Upper lobe of left lung (tissue), 6 donors: ENCODE results near the gene ACSBG1. TPM values are rescaled to one million over a fixed set of nuclear protein-coding genes. Genes with fewer than 3 reads are reported as not detected.
A peak's percentile ranks its signal among the peaks of the same experiment; 100 is the strongest.
"Not testable (repeated sequence)": the region's sequence is repeated elsewhere in the genome, so short reads cannot be mapped to it uniquely, and the experiment has no call there.

Experiments
- ATAC-seq, 2 donors: fragments of 200-7000 bp; cut with Tn5 transposase; one replicate each; pipeline ENCODE4 v1.9.1; 2022; ENCODE audit warnings: mild to moderate bottlenecking in 2 of 2, moderate library complexity in 2 of 2; ENCODE audit not compliant: low FRiP score in 2 of 2
- DNase-seq, 2 donors: peaks; one replicate each; pipeline ENCODE4 v3.0.0-alpha.2; 2019 to 2020
- H3K27ac ChIP-seq, 4 donors: fragments of 200-600 bp; sonication (generic); one replicate each; pipeline ENCODE4 v1.5.1; 2016 to 2019
- H3K27me3 ChIP-seq, 4 donors: fragments of 200-600 bp; sonication (generic); one replicate each; pipeline ENCODE4 v1.5.1; 2017 to 2019
- H3K36me3 ChIP-seq, 4 donors: fragments of 200-600 bp; sonication (generic); one replicate each; pipeline ENCODE4 v1.5.1; 2016 to 2019
- H3K4me1 ChIP-seq, 4 donors: fragments of 200-600 bp; sonication (generic); one replicate each; pipeline ENCODE4 v1.5.1; 2018 to 2019
- H3K4me3 ChIP-seq, 4 donors: fragments of 200-600 bp; sonication (generic); one replicate each; pipeline ENCODE4 v1.5.1; 2017 to 2019; ENCODE audit warnings: mild to moderate bottlenecking in 2 of 4, moderate library complexity in 1 of 4
- H3K9me3 ChIP-seq, 4 donors: fragments of 200-600 bp; sonication (generic); one replicate each; pipeline ENCODE4 v1.5.1; 2018 to 2019
- EP300 ChIP-seq, 4 donors: sonication (generic); formaldehyde crosslinking; IDR thresholded peaks; one replicate each; pipeline ENCODE4 v1.5.1; 2017; ENCODE audit warnings: antibody characterized with exemption in 4 of 4, control low read depth in 2 of 4
- POLR2A ChIP-seq, 4 donors: fragments of 450-650 bp; IDR thresholded peaks; one replicate each; pipeline ENCODE4 v1.5.1; 2016 to 2017; ENCODE audit warnings: antibody characterized with exemption in 4 of 4, mild to moderate bottlenecking in 2 of 4
- POLR2AphosphoS5 ChIP-seq, 2 donors: sonication (generic); formaldehyde crosslinking; IDR thresholded peaks; one replicate each; pipeline ENCODE4 v1.5.1; 2017; ENCODE audit warnings: antibody characterized with exemption in 2 of 2
- WGBS, 2 donors: methylation state at CpG; one replicate each; pipeline ENCODE4 v1.1.5; 2017 to 2018; 5-methylcytosine and 5-hydroxymethylcytosine counted together
- total RNA-seq, 6 donors: library from RNA; depleted of rRNA in 4 of 6; stranded (reverse); fragments of >200 nt in 4 of 6; gene quantifications; one replicate each; pipeline versions ENCODE4 v1.1.0 to v1.2.1, GENCODE V29; 2016 to 2021
- TF ChIP-seq, protein P1 (sequence below), 6 experiments: fragments of 450-650 bp in 4 of 6; fragments of 200-600 bp in 2 of 6; sonication (generic) in 2 of 6; IDR thresholded peaks; one replicate each; pipeline ENCODE4 v1.5.1; 2016 to 2019; ENCODE audit warnings: antibody characterized with exemption in 6 of 6
- donor health status: DM: no; HTN: no; CAD: no; lungs with moderate emphysema.
- donor health status: DM: no; HTN: yes; CAD: no; lungs with severe emphysema.

Gene ACSBG1
- total RNA-seq, 6 donors from 2014 or later = 0.22 to 7.3 (median 2.3) TPM; not detected in 1

DNA sequence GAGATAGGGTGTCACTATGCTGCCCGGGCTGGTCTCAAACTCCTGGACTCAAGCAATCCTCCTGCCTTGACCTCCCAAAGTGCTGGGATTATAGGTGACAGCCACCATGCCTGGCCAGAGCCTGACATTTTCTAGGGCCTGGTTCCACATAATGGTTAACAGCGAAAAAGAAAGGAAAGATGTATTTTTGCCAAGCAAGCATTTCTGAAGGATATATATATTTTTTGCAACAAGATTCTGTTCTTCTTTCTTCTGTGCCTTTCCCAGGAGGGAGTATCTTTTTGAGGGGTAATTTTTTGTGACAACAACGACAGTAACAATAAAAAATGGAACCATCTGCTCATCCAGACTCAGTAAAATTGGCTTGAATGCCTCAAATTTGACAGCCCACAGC, 21.7 kb upstream of the ACSBG1 start:
- DNase-seq (no peak), ATAC-seq (no peak)
- H3K27ac ChIP-seq = no peak overlapping the region
- no peaks in the 10 kb centered on the region for H3K27me3 ChIP-seq
- 88 to 95% methylated on average over 3 of the region's 3 CpGs for WGBS, 2 donors
- TF ChIP-seq POLR2A (IDR thresholded peaks at IDR 0.05) = no peak
- TF ChIP-seq EP300 (IDR thresholded peaks at IDR 0.05) = no peak
- TF ChIP-seq, protein P1, sequence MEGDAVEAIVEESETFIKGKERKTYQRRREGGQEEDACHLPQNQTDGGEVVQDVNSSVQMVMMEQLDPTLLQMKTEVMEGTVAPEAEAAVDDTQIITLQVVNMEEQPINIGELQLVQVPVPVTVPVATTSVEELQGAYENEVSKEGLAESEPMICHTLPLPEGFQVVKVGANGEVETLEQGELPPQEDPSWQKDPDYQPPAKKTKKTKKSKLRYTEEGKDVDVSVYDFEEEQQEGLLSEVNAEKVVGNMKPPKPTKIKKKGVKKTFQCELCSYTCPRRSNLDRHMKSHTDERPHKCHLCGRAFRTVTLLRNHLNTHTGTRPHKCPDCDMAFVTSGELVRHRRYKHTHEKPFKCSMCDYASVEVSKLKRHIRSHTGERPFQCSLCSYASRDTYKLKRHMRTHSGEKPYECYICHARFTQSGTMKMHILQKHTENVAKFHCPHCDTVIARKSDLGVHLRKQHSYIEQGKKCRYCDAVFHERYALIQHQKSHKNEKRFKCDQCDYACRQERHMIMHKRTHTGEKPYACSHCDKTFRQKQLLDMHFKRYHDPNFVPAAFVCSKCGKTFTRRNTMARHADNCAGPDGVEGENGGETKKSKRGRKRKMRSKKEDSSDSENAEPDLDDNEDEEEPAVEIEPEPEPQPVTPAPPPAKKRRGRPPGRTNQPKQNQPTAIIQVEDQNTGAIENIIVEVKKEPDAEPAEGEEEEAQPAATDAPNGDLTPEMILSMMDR (IDR thresholded peaks at IDR 0.05) = no peak
- TF ChIP-seq POLR2AphosphoS5 (IDR thresholded peaks at IDR 0.05) = no peak
- H3K9me3 ChIP-seq = no peaks in the 10 kb centered on the region
- H3K4me3 ChIP-seq = no peak overlapping the region
- no peaks in the 10 kb centered on the region for H3K36me3 ChIP-seq
- H3K4me1 ChIP-seq = no peaks in the 10 kb centered on the region

DNA sequence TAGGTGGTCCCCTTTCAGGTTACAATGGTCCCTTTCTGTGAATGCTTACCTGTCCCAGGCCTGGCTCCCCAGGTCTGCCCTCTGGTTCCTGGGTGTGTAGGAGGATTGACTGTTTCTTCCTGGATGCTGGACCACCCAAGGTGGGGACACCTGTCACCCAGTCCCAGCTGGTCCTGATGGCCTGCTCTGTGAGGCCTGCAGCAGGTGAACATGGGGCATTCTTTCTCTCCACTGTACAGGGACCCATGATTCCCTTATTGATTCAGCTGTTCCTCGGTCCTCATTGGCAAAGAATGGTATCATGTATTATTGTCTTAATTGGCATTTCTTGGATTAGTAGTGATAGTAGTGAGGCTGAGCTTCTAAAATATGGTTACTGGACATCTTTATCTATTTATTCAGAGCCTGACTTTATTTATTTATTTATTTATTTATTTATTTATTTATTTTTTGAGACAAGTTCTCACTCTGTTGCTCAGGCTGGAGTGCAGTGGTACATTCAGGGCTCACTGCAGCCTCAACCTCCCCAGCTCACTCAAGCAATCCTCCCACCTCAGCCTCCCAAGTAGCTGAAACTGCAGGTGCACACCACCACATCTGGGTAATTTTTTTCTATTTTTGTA, 21.2 kb upstream of the ACSBG1 start:
- 86 to 100% methylated on average over 1 of the region's 1 CpG for WGBS, 2 donors

DNA sequence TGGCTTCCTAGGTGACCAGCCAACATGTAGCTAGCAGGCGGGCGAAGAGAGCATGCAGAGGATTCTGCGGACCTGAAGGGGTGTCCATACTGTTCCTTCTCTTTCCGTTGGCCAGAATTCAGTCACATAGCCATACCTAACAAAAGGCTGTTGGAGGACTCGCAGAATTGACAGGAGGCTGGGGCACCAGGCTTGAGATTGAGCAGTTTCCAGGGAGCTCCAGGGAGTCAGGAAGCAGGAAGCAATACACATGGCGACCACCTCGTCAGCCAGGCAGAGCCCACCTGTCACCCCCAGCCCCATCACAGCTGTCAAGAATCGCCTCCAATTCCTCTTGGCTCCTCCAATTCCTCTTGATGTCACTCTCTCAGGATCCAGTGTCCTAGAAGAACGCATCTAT, 16.8 kb upstream of the ACSBG1 start:
- WGBS, 2 donors = 84 to 90% methylated on average over 9 of the region's 9 CpGs

More for the DNA sequence above, 21.2 kb upstream of the ACSBG1 start:
- H3K4me3 ChIP-seq = no peak overlapping the region
- DNase-seq = no peak
- H3K9me3 ChIP-seq = no peaks in the 10 kb centered on the region
- no peak for ATAC-seq
- no peaks in the 10 kb centered on the region for H3K27me3 ChIP-seq
- no peak overlapping the region for H3K27ac ChIP-seq
- no peaks in the 10 kb centered on the region for H3K4me1 ChIP-seq
- no peak for TF ChIP-seq POLR2A (IDR thresholded peaks at IDR 0.05)
- no peak for TF ChIP-seq EP300 (IDR thresholded peaks at IDR 0.05)
- TF ChIP-seq POLR2AphosphoS5 (IDR thresholded peaks at IDR 0.05) = no peak
- TF ChIP-seq, protein P1 (IDR thresholded peaks at IDR 0.05) = no peak
- no peaks in the 10 kb centered on the region for H3K36me3 ChIP-seq

DNA sequence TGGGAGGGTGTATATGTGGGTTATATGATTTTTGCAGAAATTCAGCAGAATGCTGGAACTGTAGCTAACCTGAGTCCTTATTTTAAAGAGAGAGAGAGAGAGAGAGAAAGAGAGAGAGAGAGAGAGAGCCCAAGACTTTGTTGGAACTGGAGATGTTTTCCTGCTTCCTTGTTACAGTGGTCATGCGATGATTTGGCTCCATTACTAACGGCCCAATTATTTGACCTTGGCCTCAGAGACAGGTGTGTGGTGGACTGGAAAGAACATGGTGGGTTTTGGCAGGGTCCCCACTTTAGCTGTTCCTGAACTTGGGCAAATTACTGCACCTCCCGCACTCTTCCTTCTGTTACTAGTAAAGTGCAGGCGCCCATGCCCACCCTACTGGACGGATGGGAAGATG, 14.8 kb upstream of the ACSBG1 start:
- H3K4me1 ChIP-seq = no peaks in the 10 kb centered on the region
- no peaks in the 10 kb centered on the region for H3K27me3 ChIP-seq
- DNase-seq (no peak), ATAC-seq (no peak)
- H3K9me3 ChIP-seq = no peaks in the 10 kb centered on the region
- H3K36me3 ChIP-seq = no peaks in the 10 kb centered on the region
- no peak overlapping the region for H3K27ac ChIP-seq
- TF ChIP-seq, protein P1 (IDR thresholded peaks at IDR 0.05) = no peak
- TF ChIP-seq POLR2A (IDR thresholded peaks at IDR 0.05) = no peak
- no peak for TF ChIP-seq EP300 (IDR thresholded peaks at IDR 0.05)
- TF ChIP-seq POLR2AphosphoS5 (IDR thresholded peaks at IDR 0.05) = no peak
- WGBS, 2 donors = 90 to 91% methylated on average over 5 of the region's 5 CpGs
- H3K4me3 ChIP-seq = no peak overlapping the region

More for the DNA sequence above, 16.8 kb upstream of the ACSBG1 start:
- TF ChIP-seq EP300 (IDR thresholded peaks at IDR 0.05) = no peak
- TF ChIP-seq, protein P1 (IDR thresholded peaks at IDR 0.05) = no peak
- TF ChIP-seq POLR2A (IDR thresholded peaks at IDR 0.05) = no peak
- TF ChIP-seq POLR2AphosphoS5 (IDR thresholded peaks at IDR 0.05) = no peak
- H3K4me1 ChIP-seq = no peaks in the 10 kb centered on the region
- H3K36me3 ChIP-seq = no peaks in the 10 kb centered on the region
- H3K27me3 ChIP-seq = no peaks in the 10 kb centered on the region
- no peak overlapping the region for H3K4me3 ChIP-seq
- no peak overlapping the region for H3K27ac ChIP-seq
- DNase-seq (no peak), ATAC-seq (no peak)
- no peaks in the 10 kb centered on the region for H3K9me3 ChIP-seq

DNA sequence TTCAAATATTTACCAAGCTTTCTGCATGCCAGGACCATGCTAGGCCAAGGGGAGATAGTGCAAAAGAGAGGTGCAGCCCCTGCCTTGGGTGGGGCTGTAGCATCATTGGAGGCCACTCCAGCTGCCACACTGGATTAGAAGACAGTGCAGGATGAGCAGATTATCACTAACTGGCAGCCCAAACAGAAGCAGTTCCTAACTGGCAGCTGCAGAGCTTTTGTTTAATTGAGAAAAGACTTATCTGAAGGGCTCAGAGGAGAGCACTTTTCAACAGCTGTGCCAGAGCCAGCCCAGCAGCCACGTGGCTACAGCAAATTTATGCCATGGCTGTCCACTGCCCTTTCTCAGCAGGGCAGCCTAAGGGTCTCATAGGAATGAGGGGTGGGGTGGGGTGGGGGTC, 13.5 kb upstream of the ACSBG1 start:
- no peaks in the 10 kb centered on the region for H3K9me3 ChIP-seq
- TF ChIP-seq POLR2AphosphoS5 (IDR thresholded peaks at IDR 0.05) (no peak), POLR2A (IDR thresholded peaks at IDR 0.05) (no peak), EP300 (IDR thresholded peaks at IDR 0.05) (no peak)
- TF ChIP-seq, protein P1 (IDR thresholded peaks at IDR 0.05) = no peak
- ATAC-seq (no peak), DNase-seq (no peak)
- 67 to 71% methylated on average over 1 of the region's 1 CpG for WGBS, 2 donors
- no peaks in the 10 kb centered on the region for H3K4me1 ChIP-seq
- H3K27me3 ChIP-seq = no peaks in the 10 kb centered on the region
- no peak overlapping the region for H3K4me3 ChIP-seq
- H3K27ac ChIP-seq = no peak overlapping the region
- no peaks in the 10 kb centered on the region for H3K36me3 ChIP-seq

DNA sequence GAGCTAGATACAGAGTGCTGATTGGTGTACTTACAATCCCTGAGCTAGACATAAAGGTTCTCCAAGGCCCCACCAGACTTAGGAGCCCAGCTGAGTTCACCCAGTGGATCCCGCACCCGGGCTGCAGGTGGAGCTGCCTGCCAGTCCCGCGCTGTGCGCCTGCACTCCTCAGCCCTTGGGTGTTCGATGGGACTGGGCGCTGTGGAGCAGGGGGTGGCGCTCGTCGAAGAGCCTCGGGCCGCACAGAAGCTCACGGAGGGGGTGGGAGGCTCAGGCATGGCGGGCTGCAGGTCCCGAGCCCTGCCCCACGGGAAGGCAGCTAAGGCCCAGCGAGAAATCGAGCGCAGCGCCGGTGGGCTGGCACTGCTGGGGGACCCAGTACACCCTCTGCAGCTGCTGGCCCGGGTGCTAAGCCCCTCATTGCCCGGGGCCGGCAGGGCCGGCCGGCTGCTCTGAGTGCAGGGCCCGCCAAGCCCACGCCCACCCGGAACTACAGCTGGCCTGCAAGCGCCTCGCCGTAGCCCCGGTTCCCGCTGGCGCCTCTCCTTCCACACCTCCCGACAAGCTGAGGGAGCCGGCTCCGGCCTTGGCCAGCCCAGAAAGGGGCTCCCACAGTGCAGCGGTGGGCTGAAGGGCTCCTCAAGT, 11.7 kb upstream of the ACSBG1 start:
- WGBS, 2 donors = 91 to 94% methylated on average over 11 to 35 of the region's 39 CpGs
- DNase-seq = peak in 1 of 2 donors; percentile 81

DNA sequence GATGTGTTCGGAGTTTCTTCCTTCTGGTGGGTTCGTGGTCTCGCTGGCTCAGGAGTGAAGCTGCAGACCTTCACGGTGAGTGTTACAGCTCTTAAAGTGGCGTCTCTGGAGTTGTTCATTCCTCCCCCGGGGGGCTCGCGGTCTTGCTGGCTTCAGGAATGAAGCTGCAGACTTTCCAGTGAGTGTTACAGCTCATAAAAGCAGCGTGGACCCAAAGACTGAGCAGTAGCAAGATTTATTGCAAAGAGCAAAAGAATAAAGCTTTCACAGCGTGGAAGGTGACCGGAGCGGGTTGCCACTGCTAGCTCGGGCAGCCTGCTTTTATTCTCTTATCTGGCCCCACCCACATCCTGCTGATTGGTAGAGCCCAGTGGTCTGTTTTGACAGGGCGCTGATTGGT, 11.0 kb upstream of the ACSBG1 start:
- not testable (repeated sequence) for H3K27me3 ChIP-seq, H3K9me3 ChIP-seq, H3K4me3 ChIP-seq, H3K36me3 ChIP-seq, ATAC-seq, H3K27ac ChIP-seq, H3K4me1 ChIP-seq, DNase-seq
- 88 to 89% methylated on average over 14 of the region's 14 CpGs for WGBS, 2 donors

More for the DNA sequence above, 11.7 kb upstream of the ACSBG1 start:
- not testable (repeated sequence) for H3K27me3 ChIP-seq, H3K4me3 ChIP-seq, H3K27ac ChIP-seq, H3K36me3 ChIP-seq, H3K9me3 ChIP-seq, ATAC-seq, H3K4me1 ChIP-seq
